Measurements from ENCODE around the gene CARHSP1.
"Not testable (repeated sequence)": the region's sequence is repeated elsewhere in the genome, so short reads cannot be mapped to it uniquely, and the experiment has no call there.

CARHSP1 gene

GRCh38 chr16:8892101-8892575, 23.3 kb upstream of the CARHSP1 start:
- no peak for DNase-seq

- DNase-seq = no peak
Measured at GRCh38 chr16:8890549-8890921, 21.7 kb upstream of the CARHSP1 start.

- DNase-seq = no peak
Measured at GRCh38 chr16:8889893-8890548, 21.2 kb upstream of the CARHSP1 start.

- DNase-seq = no peak
Measured at GRCh38 chr16:8888951-8889892, 20.4 kb upstream of the CARHSP1 start.

GRCh38 chr16:8887952-8888560, 19.2 kb upstream of the CARHSP1 start:
- DNase-seq = no peak

GRCh38 chr16:8887431-8887765, 18.6 kb upstream of the CARHSP1 start:
- no peak for DNase-seq

GRCh38 chr16:8886593-8887430, 18.0 kb upstream of the CARHSP1 start:
- DNase-seq = no peak

- DNase-seq = no peak
Measured at GRCh38 chr16:8885674-8886592, 17.1 kb upstream of the CARHSP1 start.

GRCh38 chr16:8882725-8883377, 14.0 kb upstream of the CARHSP1 start:
- DNase-seq = no peak

GRCh38 chr16:8882041-8882617, 13.3 kb upstream of the CARHSP1 start, which contains the start of gene LITAFD:
Gene LITAFD, plus strand, starts transcription at chr16:8882351. Its CDS starts 2,005 bp downstream, at chr16:8884356.
- DNase-seq = no peak

GRCh38 chr16:8880839-8881510, 12.2 kb upstream of the CARHSP1 start:
- no peak for DNase-seq

GRCh38 chr16:8878523-8878911, 9.7 kb upstream of the CARHSP1 start:
- no peak for DNase-seq

GRCh38 chr16:8877894-8878522, 9.2 kb upstream of the CARHSP1 start:
- no peak for DNase-seq

- not testable (repeated sequence) for DNase-seq
Measured at GRCh38 chr16:8875317-8875716, 6.5 kb upstream of the CARHSP1 start.

- no peak for DNase-seq
Measured at GRCh38 chr16:8874388-8874787, 5.6 kb upstream of the CARHSP1 start.

- not testable (repeated sequence) for DNase-seq
Measured at GRCh38 chr16:8873866-8874195, 5.0 kb upstream of the CARHSP1 start.

GRCh38 chr16:8872967-8873865, 4.4 kb upstream of the CARHSP1 start:
- DNase-seq = no peak

GRCh38 chr16:8872071-8872470, 3.3 kb upstream of the CARHSP1 start:
- no peak for DNase-seq

- not testable (repeated sequence) for DNase-seq
Measured at GRCh38 chr16:8869988-8870241, 1.1 kb upstream of the CARHSP1 start.

Data from inflammatory macrophage treated with lipopolysaccharide for 1 hour (primary cell).